OCI-M2 (cell line): ENCODE measurements around the gene RELN.

Experiments used
- DNase-seq: peaks from one replicate; lab custom pipeline; 2025; ENCODE audit not compliant: unreplicated experiment; lab: John Stamatoyannopoulos, UW

RELN gene

DNA sequence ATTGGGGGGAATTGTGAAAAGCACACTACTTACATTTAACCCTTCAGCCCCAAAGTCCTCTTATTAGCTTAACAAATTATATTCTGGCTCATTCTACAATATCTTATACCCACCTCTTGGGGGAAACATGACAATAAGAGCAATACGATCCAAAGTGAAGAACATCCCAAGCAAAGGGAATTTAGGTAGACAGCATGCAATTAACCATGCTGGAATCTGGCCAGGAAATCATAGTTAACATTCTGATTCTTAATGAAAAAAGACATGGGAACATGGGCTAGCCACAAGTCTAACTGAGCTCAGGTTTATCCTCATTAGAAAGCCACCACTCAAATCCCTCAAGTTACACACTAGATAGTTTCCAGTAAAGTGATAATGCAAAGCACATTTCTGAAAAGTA lies 301.5 kb downstream of the RELN start:
- DNase-seq = no peak

DNA sequence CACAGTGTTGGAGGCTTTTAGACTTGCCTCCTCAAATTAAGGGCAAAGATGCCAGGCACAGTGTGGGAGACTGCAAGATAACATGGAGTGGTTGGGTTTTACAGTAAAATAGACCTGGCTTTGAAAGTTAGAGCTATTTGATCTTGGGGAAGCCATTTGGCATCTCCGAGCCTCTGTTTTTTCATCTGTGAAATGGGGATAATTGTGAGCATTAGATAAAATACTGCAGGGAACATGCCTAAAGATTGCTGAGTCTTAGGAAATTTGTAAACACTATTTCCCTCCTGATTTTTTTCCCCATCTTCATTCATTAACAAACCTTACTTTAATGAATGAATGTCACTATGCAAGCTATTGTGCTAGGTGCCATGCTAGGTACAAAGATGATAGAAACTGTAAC lies 302.2 kb downstream of the RELN start:
- DNase-seq = no peak

DNA sequence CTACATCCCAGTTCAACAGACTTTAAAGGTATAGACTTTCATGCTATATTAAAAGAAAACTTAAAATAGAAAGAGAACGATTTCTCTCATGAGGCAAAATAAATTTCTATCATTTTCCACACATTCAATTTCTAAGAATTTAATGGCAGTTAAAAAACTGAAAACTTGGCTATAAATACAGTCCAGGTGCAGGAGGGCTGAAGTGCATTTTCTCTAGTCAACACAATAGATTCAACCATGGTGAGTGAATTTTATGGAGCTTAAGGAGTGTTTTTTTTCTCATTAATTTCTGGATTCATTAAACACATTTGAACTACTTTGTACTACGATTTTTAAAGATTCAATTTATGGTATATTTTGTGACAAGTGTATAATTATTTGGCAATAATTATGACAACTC lies 302.7 kb downstream of the RELN start:
- DNase-seq = no peak

DNA sequence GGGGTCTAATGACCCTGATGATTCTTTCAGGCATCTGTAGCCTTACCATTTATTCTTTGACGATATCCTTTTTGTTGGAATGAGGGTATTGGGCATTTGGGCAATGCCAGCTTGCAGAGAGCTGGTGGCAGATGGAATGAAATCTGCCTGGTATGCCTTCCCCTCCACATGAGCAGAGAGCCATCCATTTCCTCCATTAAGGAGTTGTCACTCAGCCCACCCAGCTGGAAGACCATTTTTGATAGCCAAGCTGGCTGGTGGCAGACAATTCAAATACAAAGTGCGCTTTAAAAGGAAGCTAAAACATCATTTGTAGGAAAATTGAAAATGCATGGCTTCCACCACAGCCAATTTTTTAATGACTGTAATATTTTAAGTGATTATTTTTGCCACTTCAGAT lies 303.4 kb downstream of the RELN start:
- DNase-seq = no peak

DNA sequence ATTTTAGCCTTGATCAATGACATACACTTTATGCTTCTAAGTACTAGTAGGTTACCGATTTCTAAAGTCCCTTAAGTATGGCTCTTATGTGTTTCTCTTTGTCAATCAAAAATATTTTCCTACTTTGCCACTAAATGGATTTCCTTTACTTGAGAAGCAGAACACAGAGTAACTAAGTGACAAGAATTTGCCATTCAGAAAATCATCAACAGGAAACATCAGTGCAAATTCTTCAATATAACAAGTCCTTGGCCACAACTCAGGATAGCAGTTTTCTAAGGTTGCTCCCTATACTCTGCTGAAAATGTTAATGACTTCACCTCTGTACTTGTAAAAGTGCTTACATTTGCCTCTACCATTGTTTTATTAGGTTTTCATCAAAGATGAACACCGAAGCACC lies 303.8 kb downstream of the RELN start:
- no peak for DNase-seq

DNA sequence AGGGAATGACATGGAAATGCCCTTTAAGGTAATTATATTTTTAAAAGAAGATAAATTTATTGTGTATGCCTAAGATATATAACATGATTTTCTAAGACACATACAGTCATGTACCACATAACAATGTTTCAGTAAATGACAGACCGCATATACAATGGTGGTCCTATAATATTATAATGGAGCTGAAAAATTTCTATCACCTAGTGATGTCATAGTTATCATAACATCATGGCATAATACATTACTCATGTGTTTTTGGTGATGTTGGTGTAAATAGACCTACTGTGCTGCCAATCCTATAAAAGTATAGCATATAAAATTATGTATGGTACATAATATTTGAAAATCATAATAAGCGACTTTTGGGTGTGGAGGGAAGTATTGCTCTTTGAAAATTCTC lies 306.1 kb downstream of the RELN start:
- DNase-seq = no peak

DNA sequence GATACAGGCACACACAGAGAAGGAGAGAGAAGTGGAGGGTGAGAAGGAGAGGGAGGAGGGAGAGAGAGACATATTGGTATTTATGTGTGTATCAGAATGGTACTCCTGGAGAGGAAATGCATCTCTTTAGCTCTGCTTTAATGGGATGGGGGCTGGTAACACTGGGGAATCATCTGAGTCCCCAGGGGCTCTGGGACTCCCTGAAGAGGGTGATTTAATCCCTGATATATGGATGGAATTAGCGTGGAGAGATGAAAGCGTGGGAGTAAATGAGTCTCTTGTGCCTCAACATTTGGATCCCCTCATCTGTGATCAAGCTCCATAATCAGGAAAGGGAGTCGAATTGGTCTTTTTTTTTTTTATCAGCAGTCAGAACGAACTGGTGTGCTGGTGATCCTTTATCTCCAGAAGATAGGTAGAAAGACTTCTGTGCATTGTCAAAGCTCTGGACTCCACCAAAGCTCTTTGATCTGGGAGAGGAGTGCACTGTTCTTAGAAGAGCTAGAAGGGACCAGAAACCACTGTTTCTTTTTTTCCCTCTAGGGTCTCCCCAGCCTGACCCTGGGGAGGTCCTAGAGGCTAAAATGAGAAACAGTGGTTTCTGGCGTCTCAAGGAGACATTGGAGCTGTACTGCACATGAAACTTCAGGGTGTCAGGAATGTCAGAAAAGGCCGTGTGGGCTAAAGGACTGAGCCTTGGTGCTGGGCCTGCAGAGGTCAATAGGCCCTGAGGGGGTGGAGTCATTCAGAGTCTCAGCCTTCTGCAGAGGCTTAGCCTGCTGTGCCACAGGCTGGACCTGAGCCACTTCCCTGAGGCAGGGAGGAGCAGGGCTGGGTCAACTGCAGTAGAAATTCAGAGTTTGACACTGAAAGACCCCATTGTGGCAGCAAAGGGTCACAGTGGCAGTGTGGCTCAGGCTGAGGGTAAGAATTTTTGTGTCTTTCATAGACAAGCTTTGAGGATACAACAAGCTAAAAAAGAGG lies 309.0 kb downstream of the RELN start:
- DNase-seq = no peak

DNA sequence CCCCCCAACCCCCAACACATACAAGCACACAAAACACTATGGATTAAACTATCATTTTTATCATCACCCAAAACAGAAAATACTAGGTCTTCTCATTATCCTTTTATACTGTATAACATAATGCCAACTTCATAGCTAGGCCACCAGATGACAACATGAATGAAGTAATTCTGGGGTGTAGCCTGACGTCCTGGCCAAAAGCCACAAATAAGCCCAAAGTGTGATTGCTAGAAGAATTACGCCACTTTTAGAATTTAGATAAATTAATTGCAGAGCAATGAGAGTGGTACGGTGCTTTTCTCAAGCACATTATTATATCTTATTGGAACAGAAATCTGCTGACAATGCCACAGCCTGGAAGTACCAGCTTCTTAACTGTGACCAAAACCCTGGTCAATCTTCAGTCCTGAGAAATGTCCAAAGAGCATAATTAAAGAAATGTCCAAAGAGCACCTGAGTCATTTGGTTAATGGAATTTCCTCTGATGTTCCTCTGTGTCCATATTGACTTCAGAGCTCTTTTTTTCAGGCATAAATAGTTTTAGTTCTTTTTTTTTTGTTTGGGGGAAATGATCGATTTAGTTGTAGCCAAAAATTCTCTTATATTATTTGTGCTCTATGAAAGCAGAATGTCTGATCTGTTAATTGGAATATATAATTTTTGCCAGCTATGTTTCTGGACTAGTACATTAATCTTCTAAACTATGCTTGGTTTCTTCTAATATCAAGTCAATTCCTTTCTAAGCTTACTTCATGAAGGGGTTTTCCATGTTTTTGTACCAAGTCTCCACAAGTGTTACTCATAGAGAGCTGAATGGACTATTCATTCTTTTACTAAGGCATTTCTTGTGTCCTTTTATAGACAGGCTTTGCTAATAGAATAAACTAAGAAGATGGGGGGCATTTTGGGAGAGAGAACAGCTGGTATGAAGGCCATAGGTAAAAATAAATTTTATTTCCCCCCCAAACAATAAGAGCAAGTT lies 310.0 kb downstream of the RELN start:
- no peak for DNase-seq

DNA sequence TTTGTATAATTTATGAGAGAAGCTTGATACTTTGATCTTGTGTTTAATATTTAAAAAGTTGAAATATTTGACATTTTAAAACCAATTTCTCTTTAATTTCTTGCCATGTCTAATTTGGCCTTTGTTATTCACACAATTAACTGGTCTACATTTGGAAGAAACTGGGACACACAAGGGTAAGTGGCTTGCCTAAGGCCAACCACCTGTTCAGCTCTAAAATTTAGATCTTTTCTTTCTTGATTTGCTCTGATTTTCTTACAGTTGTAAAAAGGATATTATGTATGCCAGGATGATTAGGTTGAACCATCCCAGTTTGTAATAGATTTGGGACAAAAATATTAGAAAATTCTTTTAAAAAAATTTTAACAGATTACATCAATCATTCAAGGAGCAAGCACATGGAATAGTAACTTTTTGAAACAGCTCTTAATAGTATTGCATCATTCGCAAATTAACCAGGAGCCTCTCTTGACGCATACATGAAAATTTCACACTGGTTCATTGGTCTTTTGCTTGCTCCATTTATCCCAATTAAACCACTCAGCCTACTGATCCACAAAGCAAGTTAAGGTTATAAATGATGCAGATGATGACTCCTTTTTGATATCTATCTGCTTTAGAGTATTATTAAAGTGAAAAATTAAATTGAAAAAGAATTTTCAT lies 321.0 kb downstream of the RELN start:
- DNase-seq = no peak

DNA sequence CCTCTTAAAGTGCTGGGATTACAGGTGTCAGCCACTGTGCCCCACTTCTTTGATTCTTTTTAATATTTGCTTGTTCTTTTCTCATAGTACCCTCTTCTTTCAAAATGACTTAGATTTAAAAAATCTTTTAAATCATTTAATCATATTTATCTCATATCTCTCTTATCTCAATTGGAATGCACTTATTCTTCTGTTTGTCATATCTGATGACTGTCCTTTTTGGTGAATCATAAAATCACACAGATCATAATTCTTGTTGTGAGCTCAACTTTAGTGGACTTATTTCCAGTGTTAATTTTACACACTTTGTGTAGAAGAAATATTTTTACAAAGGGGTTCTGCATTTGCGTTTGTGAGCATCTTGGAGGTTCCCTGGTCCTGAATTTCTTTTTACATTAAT lies 323.1 kb downstream of the RELN start:
- no peak for DNase-seq

DNA sequence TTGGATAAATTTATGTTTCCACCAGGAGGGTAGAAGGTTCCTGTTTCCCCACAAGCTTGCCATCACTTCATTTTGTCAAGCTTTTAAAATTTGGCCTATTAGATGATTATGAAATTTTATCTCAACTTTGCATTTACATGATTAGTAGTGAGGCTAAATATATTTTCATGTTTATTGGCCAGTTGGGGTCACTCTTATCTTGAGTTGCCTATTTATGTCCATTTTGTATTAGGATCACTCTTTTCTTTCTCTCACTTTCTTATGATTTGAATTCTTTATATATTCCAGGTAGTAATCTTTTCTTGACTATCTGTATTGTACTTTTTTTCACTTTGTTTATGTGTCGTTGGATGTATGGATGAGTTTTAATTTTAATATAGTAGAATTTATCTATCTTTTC lies 324.9 kb downstream of the RELN start:
- DNase-seq = no peak

DNA sequence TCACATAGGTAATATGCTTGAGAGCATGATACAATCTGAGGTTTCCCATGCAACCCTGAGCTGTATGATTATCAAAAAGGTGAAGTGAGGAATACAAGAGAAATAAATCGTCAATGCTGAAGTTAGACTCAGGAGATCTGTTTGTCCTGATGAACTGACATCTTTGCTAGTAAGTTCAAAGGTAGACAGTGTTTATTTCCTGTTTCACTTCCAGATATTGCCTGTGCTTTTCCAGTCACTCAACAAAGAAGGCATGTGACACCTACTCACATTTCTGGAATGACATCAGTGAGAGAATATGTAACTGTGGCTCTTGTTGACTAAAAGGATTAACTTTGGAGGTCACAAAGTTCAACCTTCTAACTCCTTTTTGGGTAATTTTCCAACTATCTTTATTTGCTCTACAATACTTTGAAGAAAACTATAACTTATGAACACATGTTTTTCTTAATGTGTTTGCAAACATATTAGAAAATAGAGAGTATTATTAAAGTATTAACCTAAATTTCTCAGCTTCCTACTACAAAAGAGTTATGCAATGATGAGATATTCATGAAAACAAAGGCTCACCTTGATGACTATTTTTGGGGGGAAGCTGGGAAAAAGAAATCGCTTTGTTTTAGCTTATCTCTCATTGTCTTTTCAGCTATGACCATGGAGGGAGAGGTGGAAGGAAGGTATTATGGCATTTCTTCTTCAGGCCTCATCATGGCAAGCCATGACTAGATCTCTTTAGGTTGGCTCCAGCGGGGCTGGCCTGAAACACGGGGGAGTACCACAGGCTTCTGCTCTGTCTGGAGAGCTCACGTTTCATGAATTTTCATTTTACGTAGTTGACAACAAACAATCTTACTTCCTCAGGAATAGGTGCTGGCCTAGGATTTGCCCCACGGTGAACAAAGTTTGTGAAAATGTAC lies 328.7 kb downstream of the RELN start:
- no peak for DNase-seq

DNA sequence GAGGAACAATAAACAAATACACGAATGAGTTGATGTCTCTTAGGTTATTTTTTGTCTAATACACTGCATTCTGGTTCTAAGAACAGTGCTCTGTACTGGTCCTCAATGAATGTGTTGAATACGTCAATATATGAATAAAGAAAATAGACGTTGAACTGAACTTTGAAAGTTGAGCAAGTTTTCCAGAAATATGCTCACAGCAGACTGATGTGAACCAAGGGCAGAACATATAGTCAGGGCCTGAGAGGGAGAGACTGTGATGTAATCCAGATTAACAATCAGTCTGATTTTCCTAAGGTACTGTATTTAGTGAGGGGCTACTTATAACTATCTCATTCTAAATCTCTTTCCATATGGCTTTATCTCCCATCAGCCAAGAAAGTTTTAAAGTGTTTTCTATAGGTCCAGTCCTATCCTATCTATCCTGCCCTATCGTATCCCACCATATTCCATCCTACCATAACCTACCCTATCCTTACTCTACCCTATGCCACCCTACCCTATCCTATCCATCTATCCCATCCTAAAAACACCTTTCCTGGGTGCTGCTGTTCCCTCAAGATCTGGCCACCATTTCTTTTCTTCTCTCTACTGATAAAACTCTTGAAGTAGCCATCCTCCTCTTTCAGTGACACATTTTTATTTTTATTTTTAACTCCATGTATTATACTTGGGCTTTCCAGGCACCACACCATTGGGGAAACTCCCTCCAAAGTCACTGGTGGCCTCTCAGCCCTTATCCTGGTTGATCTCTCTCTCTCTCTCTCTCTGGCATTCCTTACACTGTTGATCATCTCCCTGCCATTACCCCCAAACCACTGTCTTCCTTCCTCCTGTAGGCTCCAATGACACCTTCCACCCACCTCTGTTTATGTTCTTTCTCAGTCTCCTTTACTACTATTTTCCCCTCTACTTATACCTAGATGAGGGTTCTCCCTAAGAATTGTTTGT lies 331.1 kb downstream of the RELN start:
- no peak for DNase-seq

DNA sequence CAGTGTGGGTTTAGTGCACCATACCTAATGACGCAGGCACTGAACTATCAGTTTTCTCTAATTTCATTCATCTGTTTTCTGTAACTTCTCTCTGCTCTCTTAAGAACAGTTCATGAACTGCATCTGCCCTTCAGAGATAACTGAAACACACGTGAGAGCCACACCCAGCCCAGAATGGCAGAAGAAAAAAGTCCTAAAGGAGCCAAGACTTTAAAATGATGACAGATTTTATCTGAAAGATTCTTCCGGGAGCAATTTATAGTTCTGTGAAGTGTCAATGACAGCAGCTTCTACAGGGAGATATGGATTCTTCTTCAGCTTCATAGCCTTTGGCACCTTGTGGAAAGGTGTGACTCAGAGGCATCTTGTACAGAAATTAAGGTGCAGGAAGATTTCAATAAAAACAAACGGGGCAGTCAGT lies 332.0 kb downstream of the RELN start:
- no peak for DNase-seq

DNA sequence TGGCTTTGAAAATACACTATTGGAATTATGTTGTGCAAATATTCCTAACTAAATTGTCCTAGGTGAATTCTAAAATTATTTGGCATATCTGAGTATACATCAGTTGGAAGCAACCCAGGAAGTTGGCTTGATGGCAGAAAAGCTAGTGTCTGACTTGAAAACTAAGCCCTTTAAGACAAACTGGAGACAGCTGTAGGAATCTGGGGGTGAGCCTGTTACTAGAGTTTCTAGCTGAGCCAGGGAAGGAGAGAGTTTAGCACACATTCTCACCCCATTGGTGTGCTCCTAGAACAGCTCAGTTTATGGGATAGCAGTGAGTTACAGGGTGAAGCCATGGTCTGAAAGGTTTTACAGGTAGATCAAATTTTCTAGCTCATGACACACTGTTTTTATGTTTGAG lies 333.2 kb downstream of the RELN start:
- DNase-seq = no peak

DNA sequence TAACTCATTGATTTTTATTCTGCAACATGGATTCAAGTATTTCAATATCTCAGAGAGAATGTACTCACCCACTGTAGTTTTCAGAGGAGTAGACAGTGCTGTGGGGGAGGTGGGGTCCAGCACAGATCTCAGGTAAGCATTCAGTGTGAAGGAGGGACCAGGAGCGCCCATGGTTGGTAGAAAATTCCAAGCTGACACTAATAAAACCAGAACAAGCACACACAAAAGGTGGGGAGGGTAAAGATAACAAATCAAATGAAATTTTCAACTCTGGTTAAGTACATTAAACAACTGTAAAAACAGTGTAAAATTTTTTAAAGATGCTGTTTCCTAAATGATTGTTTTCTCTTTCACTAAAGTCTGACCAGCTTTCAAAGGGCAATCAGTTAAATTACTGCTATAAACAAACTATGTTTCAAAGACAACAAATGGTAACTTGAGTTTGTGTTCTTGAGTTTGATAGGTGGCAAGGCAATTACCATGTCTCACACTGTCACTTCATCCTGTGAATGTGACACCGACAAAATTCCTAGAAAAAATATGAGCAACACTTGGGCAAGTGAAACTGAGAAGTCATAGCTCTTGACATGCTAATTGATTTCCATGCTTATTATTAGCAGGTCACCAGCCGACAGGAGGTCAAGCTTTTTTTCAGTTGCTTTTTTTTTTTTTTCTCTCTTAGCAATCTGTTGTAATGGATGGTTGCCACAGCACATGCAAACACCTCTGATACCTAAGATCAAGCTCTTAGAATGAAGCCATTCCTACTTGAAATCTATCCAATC lies 337.7 kb downstream of the RELN start:
- DNase-seq = no peak

DNA sequence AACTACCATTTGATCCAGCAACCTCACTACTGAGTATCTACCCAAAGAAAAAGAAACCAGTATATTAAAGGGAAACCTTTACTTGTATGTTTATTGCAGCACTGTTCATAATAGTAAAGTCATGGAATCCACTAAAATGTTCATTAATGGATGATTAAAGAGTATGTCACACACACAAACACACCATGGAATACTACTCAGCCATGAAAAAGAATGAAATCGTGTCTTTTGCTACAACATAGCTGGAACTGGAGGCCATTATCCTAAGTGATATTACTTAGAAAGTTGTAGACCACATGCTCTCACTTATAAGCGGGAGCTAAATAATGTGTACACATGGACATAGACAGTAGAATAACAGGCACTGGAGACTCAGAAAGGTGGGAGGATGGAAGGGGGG lies 340.4 kb downstream of the RELN start:
- DNase-seq = no peak

DNA sequence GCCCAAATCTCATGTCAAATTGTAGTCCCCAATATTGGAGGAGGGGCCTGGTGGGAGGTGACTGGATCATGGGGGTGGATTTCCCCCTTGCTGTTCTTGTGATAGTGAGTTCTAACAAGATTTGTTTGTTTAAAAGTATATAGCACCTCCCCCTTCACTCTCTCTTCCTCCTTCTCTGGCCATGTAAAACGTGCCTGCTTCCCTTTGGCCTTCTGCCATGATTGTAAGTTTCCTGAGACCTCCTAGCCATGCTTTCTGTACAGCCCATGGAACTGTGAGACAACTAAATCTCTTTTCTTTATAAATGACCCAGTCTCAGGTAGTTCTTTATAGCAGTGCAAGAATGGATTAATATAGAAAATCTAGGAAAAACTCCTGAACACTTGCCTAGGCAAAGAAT lies 341.3 kb downstream of the RELN start:
- DNase-seq = no peak
